SK-N-MC (cell line): ENCODE results near the gene ARHGEF28.

Source experiments
- EZH2 ChIP-seq: fragments of 200-600 bp; sonication (generic); IDR thresholded peaks from one replicate; pipeline ENCODE4 v1.6.1; 2017; ENCODE audit warnings: antibody characterized with exemption
- POLR2AphosphoS5 ChIP-seq: IDR thresholded peaks from 2 replicates; pipeline ENCODE4 v1.6.1; 2012; ENCODE audit warnings: mild to moderate bottlenecking, low read depth, low read length, borderline replicate concordance

DNA sequence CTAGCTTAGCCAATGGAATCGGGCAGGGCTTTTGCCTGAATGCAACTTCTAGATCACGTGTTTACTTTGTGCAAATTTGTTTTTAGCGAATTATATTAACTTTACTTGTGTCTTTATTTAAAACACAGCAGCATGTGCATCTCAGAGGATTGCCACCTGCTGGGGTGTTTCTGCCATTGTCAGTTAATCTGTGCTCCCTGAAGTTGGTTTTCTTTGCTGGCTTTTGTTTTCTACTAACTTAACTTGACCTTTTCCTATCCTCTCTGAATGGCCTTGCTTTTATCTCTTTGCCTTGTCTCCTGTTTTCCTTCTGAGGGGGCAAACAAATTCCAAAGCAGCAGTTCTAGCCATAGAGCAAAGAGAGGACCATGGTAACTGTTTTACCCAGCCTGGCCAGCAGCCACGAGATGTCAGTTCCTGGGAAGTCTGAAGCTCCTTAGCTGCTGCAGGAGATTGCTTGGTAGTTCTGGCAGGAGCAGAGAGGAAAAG lies 67.6 kb downstream of the ARHGEF28 start:
- TF ChIP-seq POLR2AphosphoS5 = no peak
- no peak for TF ChIP-seq EZH2
